Cardiac muscle cell (in vitro differentiated cells and primary cell): ENCODE data around the gene LRBA. TPM values are rescaled to one million over a fixed set of nuclear protein-coding genes. Genes with fewer than 3 reads are reported as not detected.

Source experiments
- DNase-seq, 2 donors: peaks; one replicate each; pipeline versions ENCODE4 v3.0.0 to v3.0.0-alpha.2; 2010 to 2017; ENCODE audit warnings: low read depth in 1 of 2, low spot score in 1 of 2
- H3K27ac ChIP-seq: fragments of 200-600 bp; sonication (generic); 2 replicates; pipeline ENCODE4 v1.5.1; 2016
- H3K27me3 ChIP-seq: fragments of 200-600 bp; sonication (generic); 2 replicates; pipeline ENCODE4 v1.6.0; 2016; ENCODE audit warnings: control low read depth
- H3K36me3 ChIP-seq: fragments of 200-600 bp; sonication (generic); 2 replicates; pipeline ENCODE4 v1.5.1; 2016; ENCODE audit warnings: control low read depth
- H3K4me1 ChIP-seq: fragments of 200-600 bp; sonication (generic); 2 replicates; pipeline ENCODE4 v1.8.1; 2017; ENCODE audit warnings: low read depth, mild to moderate bottlenecking, mixed run types
- H3K4me3 ChIP-seq: fragments of 200-600 bp; sonication (generic); 2 replicates; pipeline ENCODE4 v1.5.1; 2016; ENCODE audit warnings: mild to moderate bottlenecking
- H3K9me3 ChIP-seq: fragments of 200-600 bp; sonication (generic); 2 replicates; pipeline ENCODE4 v1.5.1; 2017; ENCODE audit warnings: low read depth, mild to moderate bottlenecking, control low read depth
- CTCF ChIP-seq: IDR thresholded peaks from 2 replicates; pipeline ENCODE4 v1.5.1; 2012; ENCODE audit warnings: low read depth, mild to moderate bottlenecking, low read length
- polyA plus RNA-seq: library from polyadenylated mRNA; unstranded; fragments of >200 nt; fragmentation: Nextera tagmentation; extraction: Ambion mirVana; gene quantifications from 2 replicates; pipeline ENCODE4 v1.2.1, GENCODE V29; 2016
- total RNA-seq: library from RNA; depleted of rRNA; stranded (reverse); fragments of >200 nt; gene quantifications from 2 replicates; pipeline ENCODE4 v1.2.3, GENCODE V29; 2016

LRBA gene
- total and polyA plus RNA-seq, 2 experiments from 2014 or later: 17.7 to 58.8 TPM

GRCh38 chr4:150447356-150447755 lies 567.7 kb downstream of the LRBA start:
- Histone ChIP-seq H3K27ac (no peak overlapping the region), H3K9me3 (no peaks in the 10 kb centered on the region), H3K4me3 (no peak overlapping the region), H3K27me3 (no peaks in the 10 kb centered on the region), H3K36me3 (no peaks in the 10 kb centered on the region), H3K4me1 (no peaks in the 10 kb centered on the region)
- DNase-seq: no peak
- no peak for TF ChIP-seq CTCF

- Histone ChIP-seq H3K4me3 (no peak overlapping the region), H3K27ac (no peak overlapping the region), H3K27me3 (no peaks in the 10 kb centered on the region)
Measured at GRCh38 chr4:150439451-150439933, 575.6 kb downstream of the LRBA start.

GRCh38 chr4:150436598-150437370 lies 578.3 kb downstream of the LRBA start:
- DNase-seq: no peak
- Histone ChIP-seq H3K4me3 (no peak overlapping the region), H3K4me1 (no peaks in the 10 kb centered on the region), H3K36me3 (no peaks in the 10 kb centered on the region), H3K9me3 (no peaks in the 10 kb centered on the region), H3K27ac (no peak overlapping the region), H3K27me3 (no peaks in the 10 kb centered on the region)
- TF ChIP-seq CTCF: no peak

More at GRCh38 chr4:150439451-150439933, 575.6 kb downstream of the LRBA start:
- Histone ChIP-seq H3K4me1 (no peaks in the 10 kb centered on the region), H3K36me3 (no peaks in the 10 kb centered on the region), H3K9me3 (no peaks in the 10 kb centered on the region)
- no peak for DNase-seq
- no peak for TF ChIP-seq CTCF

GRCh38 chr4:150431221-150431620 lies 583.9 kb downstream of the LRBA start:
- no peaks in the 10 kb centered on the region for H3K9me3 ChIP-seq
- no peak for DNase-seq

GRCh38 chr4:150425161-150425560 lies 589.9 kb downstream of the LRBA start:
- H3K9me3 ChIP-seq: no peaks in the 10 kb centered on the region
- H3K27me3 ChIP-seq: no peaks in the 10 kb centered on the region
- TF ChIP-seq CTCF: no peak
- DNase-seq: no peak
- no peaks in the 10 kb centered on the region for H3K4me1 ChIP-seq
- H3K4me3 ChIP-seq: no peak overlapping the region
- no peaks in the 10 kb centered on the region for H3K36me3 ChIP-seq
- no peak overlapping the region for H3K27ac ChIP-seq

More at GRCh38 chr4:150431221-150431620, 583.9 kb downstream of the LRBA start:
- Histone ChIP-seq H3K4me3 (no peak overlapping the region), H3K36me3 (no peaks in the 10 kb centered on the region), H3K27ac (no peak overlapping the region), H3K4me1 (no peaks in the 10 kb centered on the region), H3K27me3 (no peaks in the 10 kb centered on the region)
- TF ChIP-seq CTCF: no peak
